NCI-H2196 (cell line): ENCODE measurements around the gene LHFPL6.

Source experiments
- DNase-seq: peaks from one replicate; lab custom pipeline; 2025; ENCODE audit not compliant: unreplicated experiment; lab: John Stamatoyannopoulos, UW

The LHFPL6 gene

DNA sequence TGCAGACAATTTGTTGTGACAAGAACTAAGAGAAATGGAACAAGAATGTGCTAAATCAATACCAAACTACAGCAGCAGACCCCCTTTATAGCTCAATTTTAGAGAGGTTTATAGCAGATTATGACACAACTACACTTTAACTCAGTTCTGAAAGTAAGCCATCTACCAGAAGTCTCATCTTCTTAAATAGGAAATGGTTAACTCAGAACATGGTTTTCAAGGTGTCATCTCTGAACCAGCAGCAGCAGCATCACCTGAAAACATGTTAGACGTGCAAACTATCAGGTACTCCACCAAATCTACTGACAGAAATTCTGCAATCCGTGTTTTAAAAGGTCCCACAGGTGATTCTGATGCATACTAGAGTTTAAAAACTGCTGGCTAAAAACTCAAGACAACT, 6.8 kb downstream of the LHFPL6 start:
- DNase-seq, result no peak

DNA sequence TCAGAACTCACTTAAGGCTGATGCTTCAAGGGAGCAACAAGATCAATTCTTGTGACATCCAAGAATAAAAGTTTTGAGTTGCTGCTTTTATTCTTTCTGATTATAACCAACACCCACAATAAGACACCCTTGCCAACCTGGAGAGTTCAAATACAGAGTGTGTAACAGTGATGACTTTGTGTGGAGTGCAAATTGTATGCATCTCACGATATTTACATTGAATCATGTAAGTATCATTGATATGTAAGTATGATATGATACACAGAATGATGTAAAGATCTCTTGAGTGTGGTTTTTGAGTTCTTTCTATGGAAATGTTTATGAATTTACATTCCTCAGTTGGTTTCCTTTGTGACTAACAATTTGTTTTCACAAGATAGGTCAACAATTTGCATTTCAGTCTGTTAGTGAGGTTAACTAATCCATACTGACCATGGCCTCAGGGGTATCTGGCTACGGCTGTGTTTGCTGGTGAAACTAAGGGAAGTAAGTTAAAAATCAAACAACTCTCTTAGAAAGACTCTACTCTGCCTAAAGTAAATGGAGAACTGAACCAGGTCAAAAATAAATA, 12.4 kb downstream of the LHFPL6 start:
- DNase-seq, result no peak

GRCh38 chr13:39588384-39588783, 14.6 kb downstream of the LHFPL6 start:
- DNase-seq, result no peak

GRCh38 chr13:39587939-39588338, 15.1 kb downstream of the LHFPL6 start:
- no peak for DNase-seq

- DNase-seq, result no peak
These were observed 15.9 kb downstream of the LHFPL6 start for GRCh38 chr13:39586958-39587605.

GRCh38 chr13:39586151-39586550, 16.8 kb downstream of the LHFPL6 start:
- no peak for DNase-seq

- DNase-seq, result no peak
These were observed 17.8 kb downstream of the LHFPL6 start for GRCh38 chr13:39585219-39585618.

DNA sequence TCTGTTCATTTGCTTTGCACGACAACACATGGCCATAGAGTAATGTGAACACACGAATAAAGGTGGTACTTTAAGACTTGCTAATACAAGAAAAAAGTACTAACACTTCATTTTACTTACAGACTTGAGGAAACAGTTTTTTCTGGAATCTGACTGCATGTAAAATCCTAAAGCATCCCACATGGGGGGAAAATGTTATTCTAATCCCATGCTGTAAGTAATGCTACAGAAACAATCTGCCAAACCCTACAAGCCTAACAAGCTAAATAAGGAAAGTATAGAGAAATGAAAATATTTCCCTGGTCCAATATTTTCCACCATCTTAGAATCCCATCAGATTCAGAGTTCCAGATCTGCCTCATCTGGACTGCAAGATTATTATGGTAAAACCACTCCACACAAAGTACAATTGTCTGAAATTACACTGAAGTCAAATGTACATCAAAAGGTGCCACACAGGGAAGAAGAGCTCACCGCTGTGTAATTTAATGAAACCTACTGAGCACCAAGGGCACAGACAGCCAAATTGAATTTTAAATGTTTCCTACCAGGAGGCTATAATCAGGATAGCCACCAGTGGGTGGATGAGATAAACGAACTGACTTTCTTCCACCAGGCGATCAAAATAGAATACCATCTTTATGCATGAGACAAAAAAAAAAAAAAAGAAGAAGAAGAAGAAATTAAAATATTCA, 22.0 kb downstream of the LHFPL6 start:
- no peak for DNase-seq

GRCh38 chr13:39578821-39579291, 24.1 kb downstream of the LHFPL6 start:
- no peak for DNase-seq

DNA sequence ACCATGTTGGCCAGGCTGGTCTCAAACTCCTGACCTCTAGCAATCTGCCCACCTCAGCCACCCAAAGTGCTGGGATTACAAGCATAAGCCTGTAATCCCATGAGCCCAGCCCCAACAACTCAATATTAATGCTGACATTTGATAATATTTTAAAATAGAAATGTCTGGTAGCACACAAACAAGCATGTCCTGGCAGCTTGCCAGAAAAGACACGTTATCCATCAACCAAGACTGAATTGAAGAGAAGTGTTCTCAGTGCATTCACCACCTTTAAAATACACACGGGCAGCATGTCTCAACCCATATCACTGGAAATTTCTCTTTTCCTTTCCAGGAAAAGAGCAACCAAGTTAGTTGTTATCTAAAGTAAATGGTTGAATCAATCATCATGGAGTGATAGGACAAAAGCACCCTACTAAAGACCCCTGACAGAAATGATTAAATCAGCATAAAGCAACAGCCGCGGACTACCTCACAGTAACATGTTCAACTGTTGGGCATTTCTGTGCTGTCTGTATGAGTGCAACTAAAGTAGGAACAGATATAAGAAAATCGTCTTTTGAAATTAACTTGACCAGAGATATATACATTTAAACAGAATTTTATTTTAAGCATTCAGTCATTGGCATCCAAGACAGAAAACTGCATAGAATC, 25.0 kb downstream of the LHFPL6 start:
- DNase-seq, result peak; percentile 27

DNA sequence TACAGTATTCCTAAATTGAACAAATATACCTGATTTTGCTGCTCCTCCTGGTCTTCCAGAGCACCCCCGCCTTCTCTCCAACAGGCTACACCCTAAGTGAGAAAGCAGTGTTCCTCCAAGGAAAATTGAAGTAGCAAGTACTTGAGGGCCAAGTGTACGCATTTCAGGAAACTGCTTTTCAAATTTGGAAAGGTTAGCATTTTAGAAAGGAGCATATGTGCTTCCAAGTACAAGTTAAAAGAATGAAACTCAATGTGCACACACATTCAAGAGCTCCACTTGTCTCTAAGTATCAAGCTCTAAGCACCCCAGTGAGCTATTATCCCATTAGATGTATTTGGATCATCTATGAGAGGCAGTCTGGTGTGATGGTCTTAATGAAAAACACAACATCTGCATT, 25.8 kb downstream of the LHFPL6 start:
- no peak for DNase-seq

- no peak for DNase-seq
These were observed 27.3 kb downstream of the LHFPL6 start for GRCh38 chr13:39575641-39576238.

DNA sequence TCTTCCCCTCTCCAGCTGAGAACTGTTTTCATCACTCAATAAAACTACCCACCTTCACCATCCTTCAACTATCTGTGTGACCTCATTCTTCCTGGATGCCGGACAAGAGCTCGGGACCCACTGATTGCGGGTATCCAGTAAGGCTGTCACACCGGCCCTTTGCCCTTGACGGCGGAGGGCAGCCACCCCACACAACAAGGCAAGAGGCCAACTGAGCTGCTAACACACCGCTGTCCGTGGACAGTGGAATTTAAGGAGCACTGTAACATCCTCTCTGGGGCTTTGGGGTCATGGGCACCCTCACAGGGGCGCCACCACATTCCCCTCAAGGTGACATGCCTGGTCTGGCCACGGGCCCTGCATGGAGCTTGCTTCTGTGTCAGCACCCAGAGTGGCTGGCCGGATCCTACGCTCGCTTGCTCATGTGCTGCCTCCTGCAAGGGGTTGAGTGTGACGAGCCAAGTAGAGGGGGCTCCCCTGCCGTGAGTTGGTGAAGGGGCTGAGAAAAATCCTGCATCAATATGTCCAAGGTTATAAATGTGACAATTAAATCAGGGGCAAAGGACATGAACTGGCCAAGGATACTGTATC, 31.4 kb downstream of the LHFPL6 start:
- no peak for DNase-seq

DNA sequence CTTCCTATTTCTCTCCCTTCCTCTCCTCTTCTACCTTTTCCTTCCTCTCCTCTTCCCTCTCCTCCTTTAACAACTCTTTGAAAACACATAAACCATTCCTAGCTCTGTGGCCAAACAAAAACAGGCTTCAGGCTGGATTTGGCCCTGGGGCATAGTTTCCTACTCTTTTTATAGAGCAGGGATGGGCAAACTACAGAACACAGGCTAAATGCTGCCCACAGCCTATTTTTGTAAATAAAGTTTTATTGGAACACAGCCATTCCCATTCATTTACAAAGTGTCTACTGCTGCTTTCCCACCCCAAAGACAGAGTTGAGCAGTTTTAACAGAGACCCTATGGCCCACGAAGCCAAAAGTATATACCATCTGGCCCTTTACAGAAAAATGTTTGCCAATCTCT, 35.4 kb downstream of the LHFPL6 start:
- no peak for DNase-seq

DNA sequence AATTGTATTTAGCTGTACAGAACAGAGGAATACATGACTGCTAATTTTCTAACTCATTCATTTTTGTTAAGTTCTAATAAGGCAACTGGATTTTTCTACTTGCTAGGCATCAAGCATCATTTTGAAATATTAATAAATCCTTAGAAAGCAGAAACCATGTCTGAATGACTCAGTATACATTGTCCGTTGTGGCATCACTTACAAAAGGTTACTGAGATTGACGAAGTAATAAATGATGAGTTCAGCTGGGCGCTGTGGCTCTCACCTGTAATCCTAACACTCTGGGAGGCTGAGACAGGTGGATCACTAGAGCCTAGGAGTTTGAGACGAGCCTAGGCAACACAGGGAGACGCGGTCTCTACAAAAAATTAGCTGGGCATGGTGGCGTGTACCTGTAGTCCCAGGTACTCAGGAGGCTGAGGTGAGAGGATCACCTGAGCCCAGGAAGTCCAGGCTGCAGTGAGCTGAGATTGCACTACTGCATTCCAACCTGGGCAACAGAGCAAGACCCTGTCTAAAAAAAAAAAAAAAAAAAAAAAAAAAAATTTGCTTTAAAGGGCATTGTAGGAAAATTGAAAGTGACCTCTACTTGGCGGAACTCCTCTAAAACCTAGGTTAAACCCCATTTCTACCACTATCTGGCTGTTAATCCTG, 36.6 kb downstream of the LHFPL6 start:
- no peak for DNase-seq

DNA sequence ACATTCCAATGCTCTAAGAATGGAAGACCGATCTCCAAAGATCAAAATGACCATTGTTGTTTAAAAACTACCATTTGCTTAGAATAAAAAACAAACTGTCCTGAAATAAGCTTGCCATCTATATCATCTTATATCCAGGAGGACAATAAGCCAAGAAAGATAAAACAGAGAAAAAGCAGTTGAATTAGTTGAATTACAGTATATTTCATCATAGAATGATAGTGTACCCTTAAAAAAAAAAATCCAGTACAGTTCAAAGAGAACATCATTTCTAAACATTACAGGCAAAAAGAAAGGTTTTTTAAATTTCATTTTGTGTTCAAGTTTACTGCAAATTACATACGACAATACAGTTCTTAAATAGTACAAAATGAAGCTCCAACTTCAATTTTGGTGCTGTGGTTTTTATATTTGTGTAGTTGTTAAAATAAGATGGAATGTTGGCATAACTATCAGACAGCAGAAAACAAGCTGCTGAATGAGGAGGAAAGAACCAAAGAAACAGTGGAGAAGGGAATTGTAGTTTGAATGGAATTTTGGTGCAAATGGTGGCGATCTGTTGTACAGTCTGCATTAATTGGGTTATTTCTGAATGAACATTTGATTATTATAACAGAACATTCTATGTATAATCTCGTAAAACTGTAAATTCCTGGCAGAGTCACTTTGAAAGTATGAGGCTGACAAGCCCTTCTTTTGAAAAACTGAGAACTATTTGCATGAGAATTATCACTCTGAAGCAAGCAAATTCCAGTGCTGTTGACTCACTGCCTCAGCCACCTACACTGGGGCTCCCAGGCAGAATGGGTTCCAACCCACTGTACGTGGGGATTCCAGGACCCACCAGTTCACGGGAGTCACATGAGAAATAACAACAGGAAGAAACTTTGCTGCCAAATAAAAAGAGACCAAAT, 37.7 kb downstream of the LHFPL6 start:
- DNase-seq, result no peak

DNA sequence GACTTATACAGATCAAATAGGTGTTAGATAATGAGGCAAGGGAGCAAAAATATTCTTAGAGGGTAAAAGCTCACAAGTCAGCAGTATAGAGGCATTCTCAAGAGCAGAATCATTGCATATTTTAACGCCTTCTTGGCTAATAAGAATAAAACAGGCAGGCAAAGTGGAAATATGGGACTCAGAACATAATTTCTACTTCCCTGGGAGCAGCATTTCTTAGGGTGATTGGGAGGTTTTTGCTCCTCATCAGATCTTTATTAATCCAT, 39.6 kb downstream of the LHFPL6 start:
- no peak for DNase-seq

GRCh38 chr13:39561971-39562370, 41.0 kb downstream of the LHFPL6 start:
- DNase-seq, result no peak

- DNase-seq, result no peak
These were observed 43.1 kb downstream of the LHFPL6 start for GRCh38 chr13:39559847-39560246.
